Activated CD4-positive, alpha-beta T cell treated with anti-CD3 and anti-CD28 coated beads for 36 hours (primary cell): ENCODE measurements around the gene TPPP. TPM values are rescaled to one million over a fixed set of nuclear protein-coding genes. Genes with fewer than 3 reads are reported as not detected.

ENCODE experiments used
- ATAC-seq: fragments of 200-7000 bp; cut with Tn5 transposase; one replicate; pipeline ENCODE4 v1.10.0; 2021; ENCODE audit warnings: mild to moderate bottlenecking, moderate library complexity
- CTCF ChIA-PET: fragments of 350-600 bp; sonication (Branson Sonifier 250); formaldehyde crosslinking; loops from one replicate; lab custom pipeline; 2021; ENCODE audit warnings: antibody characterized with exemption; lab: Charles Lee
- POLR2A ChIA-PET: fragments of 350-600 bp; sonication (Branson Sonifier 250); formaldehyde crosslinking; loops from one replicate; lab custom pipeline; 2021; ENCODE audit warnings: antibody characterized with exemption, inconsistent platforms; lab: Charles Lee
- DNase-seq: peaks from one replicate; pipeline ENCODE4 v3.0.0-alpha.2; 2020
- H3K27ac Mint-ChIP-seq: one replicate; pipeline ENCODE4 v1.8.0; 2021; ENCODE audit warnings: mixed read lengths
- H3K27me3 Mint-ChIP-seq: one replicate; pipeline ENCODE4 v1.8.0; 2021; ENCODE audit warnings: mixed read lengths
- H3K36me3 Mint-ChIP-seq: one replicate; pipeline ENCODE4 v1.8.0; 2021; ENCODE audit warnings: low read depth, mixed read lengths
- H3K4me1 Mint-ChIP-seq: one replicate; pipeline ENCODE4 v1.8.0; 2021; ENCODE audit warnings: mixed read lengths
- H3K4me3 Mint-ChIP-seq: one replicate; pipeline ENCODE4 v1.8.0; 2021; ENCODE audit warnings: mild to moderate bottlenecking, moderate library complexity, mixed read lengths
- H3K9me3 Mint-ChIP-seq: one replicate; pipeline ENCODE4 v1.8.0; 2021; ENCODE audit warnings: low read depth, mixed read lengths
- intact Hi-C, 2 experiments: fragments of 100-400 bp; cut with DNase I in 1 of 2; cut with micrococcal nuclease in 1 of 2; formaldehyde crosslinking; loops; one replicate each; pipeline versions ENCODE4 v1.14.2 to v1.15.1; 2022 to 2024; cut with DNase I, micrococcal nuclease
- total RNA-seq, 2 experiments: library from RNA; stranded (reverse); gene quantifications; one replicate each; pipeline ENCODE4 v1.2.3, GENCODE V29; 2021

The TPPP gene
- total RNA-seq, 2 experiments from 2014 or later = 0.21 TPM

DNA sequence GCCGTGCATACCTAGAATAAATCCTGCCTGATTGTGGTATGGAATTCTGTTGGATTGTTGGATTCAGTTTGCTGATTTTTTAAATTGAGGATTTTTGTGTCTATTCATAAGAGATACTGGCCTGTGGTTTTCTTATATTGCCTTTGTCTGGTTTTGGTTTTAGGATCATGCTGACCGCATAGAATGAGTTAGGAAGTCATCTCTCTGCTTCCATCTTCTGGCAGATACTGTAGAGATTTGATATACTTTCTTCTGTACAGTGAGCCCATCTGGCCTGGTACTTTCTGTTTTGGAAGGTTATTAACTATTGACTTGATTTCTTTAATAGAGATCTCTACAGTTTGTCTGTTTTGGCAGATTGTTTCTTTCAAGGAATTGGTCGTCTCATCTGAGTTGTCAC is 66.3 kb downstream of the TPPP start:
- ChIA-PET POLR2A (no interaction called here), CTCF (no interaction called here)
- Mint-ChIP-seq H3K36me3 (peaks cover 28% of the 10 kb centered on the region), H3K4me1 (no peaks in the 10 kb centered on the region), H3K4me3 (no peak overlapping the region), H3K9me3 (no peaks in the 10 kb centered on the region), H3K27ac (no peak overlapping the region), H3K27me3 (no peaks in the 10 kb centered on the region)
- no peak for ATAC-seq
- DNase-seq = no peak
- intact Hi-C loops = no loop called here

DNA sequence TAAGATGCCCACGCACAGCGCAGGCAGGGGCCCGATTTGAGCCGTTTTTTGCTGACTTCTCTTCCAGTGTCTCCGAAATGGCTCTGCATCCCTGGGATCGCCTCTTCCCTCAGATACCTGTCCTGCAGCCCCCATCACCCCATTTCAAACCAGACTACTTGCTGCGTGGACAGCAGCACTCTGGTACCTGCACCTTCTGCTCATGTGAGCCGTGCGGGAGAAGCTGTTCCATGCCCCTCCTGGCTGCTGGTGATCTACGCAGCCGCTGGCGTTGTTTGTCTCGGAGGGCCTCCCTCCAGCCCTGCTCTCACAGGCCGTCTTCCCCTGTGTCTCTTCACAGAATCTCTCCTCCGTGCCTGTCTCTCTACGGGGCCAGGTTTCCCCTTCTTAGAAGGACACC is 67.6 kb downstream of the TPPP start:
- H3K27me3 Mint-ChIP-seq = no peaks in the 10 kb centered on the region
- DNase-seq (no peak), ATAC-seq (no peak)
- no peaks in the 10 kb centered on the region for H3K9me3 Mint-ChIP-seq
- CTCF ChIA-PET = no interaction called here
- intact Hi-C loops = no loop called here
- POLR2A ChIA-PET = interaction anchor here (0.9 kb wide), 1 partner anchor 560 kb away, joined by 3 read pairs; no protein-coding TSS in a partner anchor
- no peak overlapping the region for H3K4me3 Mint-ChIP-seq
- H3K36me3 Mint-ChIP-seq = peaks cover 31% of the 10 kb centered on the region
- H3K4me1 Mint-ChIP-seq = no peaks in the 10 kb centered on the region
- H3K27ac Mint-ChIP-seq = no peak overlapping the region

DNA sequence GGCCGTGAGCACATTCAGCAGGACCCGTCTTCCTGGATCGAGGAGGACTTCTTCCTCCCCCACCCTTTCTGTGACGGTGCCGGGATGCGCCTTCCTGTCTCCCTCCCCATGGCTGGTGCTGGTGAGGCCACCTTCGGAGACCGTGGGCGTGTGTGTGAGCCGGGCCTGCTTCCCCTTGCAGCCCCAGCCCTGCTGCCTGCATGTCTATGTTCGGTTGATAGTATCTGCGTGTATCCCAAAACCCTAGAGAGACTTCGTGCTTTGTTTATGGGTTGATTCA is 68.3 kb downstream of the TPPP start:
- Mint-ChIP-seq H3K27me3 (no peaks in the 10 kb centered on the region), H3K27ac (no peak overlapping the region), H3K4me3 (no peak overlapping the region), H3K36me3 (peaks cover 31% of the 10 kb centered on the region), H3K9me3 (no peaks in the 10 kb centered on the region), H3K4me1 (no peaks in the 10 kb centered on the region)
- no peak for DNase-seq
- ChIA-PET CTCF (no interaction called here), POLR2A (interaction anchor here (0.9 kb wide), 1 partner anchor 561 kb away, joined by 3 read pairs; no protein-coding TSS in a partner anchor)
- intact Hi-C loops = no loop called here
- no peak for ATAC-seq

DNA sequence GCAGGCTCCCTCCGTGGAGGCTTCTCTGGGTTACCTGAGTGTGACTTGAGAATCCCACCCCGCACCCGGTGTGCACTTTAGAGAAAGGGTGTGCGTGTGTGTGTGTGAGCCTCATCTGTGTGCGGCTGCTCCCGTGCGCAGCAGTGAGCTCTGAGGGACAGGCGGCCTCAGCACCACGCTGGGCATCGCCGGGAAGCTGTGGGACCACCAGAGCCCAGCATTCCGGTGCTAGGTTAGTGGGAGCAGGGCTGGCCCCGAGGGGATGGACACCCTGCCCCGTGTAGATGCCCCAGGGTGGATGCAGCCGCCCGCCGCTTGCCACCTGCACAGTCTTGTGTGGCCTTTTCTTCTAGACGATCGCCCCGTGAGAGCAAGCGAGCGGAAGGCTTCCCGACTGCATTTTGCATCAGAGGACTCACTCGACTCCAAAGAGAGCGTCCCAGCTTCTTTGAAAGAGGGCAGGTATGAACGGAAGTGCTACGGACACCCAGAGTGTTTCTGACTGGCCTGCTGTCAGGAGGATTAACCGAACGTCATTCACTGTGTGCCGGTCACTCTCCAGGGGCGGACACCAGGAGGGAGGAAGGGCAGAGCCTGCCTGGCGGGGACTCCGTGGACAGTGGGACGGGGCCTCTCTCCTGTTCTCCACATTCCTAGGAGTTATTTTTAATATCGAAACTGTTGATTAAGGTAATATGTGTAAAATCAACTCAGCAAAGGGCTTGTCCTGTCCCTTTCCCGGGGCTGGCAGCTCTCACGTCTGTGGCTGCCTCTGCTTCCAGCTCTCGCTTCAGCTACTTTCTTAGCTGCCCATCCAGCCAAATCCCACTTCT is 68.8 kb downstream of the TPPP start:
- Mint-ChIP-seq H3K4me1 (no peaks in the 10 kb centered on the region), H3K4me3 (no peak overlapping the region), H3K9me3 (no peaks in the 10 kb centered on the region), H3K27me3 (no peaks in the 10 kb centered on the region), H3K27ac (no peak overlapping the region), H3K36me3 (peaks cover 31% of the 10 kb centered on the region)
- ChIA-PET CTCF (no interaction called here), POLR2A (no interaction called here)
- ATAC-seq (no peak), DNase-seq (peak; percentile 3)
- intact Hi-C loops = no loop called here

- ChIA-PET CTCF (no interaction called here), POLR2A (no interaction called here)
- Mint-ChIP-seq H3K4me1 (no peaks in the 10 kb centered on the region), H3K27ac (no peak overlapping the region), H3K9me3 (no peaks in the 10 kb centered on the region), H3K4me3 (no peak overlapping the region), H3K27me3 (no peaks in the 10 kb centered on the region), H3K36me3 (peaks cover 32% of the 10 kb centered on the region)
- intact Hi-C loops = no loop called here
- ATAC-seq = no peak
- DNase-seq = no peak
Observed at GRCh38 chr5:623531-623930, 69.6 kb downstream of the TPPP start.

DNA sequence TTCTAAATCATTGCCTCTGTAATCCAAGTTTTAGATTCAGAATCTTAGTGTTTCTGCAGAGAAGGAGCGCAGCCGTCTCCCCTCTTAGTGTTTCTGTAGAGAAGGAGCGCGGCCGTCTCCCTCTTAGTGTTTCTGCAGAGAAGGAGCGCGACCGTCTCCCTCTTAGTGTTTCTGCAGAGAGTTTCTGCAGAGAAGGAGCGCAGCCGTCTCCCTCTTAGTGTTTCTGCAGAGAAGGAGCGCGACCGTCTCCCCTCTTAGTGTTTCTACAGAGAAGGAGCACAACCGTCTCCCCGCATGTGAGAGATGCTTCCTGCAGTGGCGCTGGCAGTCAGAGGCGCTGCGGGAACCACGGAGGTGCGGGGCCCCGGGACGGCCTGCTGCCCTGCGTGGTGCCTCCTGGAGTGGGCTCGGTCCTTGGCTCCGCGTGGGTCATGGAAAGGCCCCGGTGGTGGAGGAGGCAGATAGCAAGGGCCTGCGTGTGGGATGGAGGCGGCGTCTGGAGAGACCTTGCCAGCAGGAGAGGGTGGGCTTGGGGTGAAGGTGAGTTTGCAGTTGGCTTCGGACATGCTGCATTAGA is 70.1 kb downstream of the TPPP start:
- Mint-ChIP-seq H3K4me3 (no peak overlapping the region), H3K9me3 (no peaks in the 10 kb centered on the region)
- ATAC-seq = no peak

DNA sequence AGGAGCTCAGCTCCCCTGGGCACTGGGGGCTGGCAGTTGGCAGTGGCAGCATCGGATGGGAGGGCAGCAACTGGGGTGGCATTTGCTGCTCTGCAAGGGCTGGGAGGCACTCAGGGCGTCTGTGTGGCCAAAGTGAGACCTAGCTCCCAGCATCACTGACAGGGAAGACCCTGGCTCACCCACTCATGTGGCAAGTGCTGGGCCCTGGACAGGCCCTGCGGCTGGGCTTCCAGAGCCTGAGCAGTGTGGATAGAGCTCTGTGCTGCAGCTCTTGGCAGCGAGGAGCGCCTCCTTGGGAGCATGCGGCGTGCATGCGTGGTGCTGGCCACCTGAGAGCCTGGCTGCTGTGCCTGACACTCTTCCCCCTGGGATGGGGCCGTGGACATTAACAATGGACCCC is 70.8 kb downstream of the TPPP start:
- Mint-ChIP-seq H3K4me1 (no peaks in the 10 kb centered on the region), H3K27ac (no peak overlapping the region), H3K36me3 (peaks cover 34% of the 10 kb centered on the region), H3K4me3 (no peak overlapping the region), H3K9me3 (no peaks in the 10 kb centered on the region), H3K27me3 (no peaks in the 10 kb centered on the region)
- ChIA-PET CTCF (no interaction called here), POLR2A (no interaction called here)
- no peak for DNase-seq
- ATAC-seq = no peak
- intact Hi-C loops = no loop called here

More for the DNA sequence above, 70.1 kb downstream of the TPPP start:
- Mint-ChIP-seq H3K27me3 (no peaks in the 10 kb centered on the region), H3K36me3 (peaks cover 35% of the 10 kb centered on the region), H3K27ac (no peak overlapping the region), H3K4me1 (no peaks in the 10 kb centered on the region)
- intact Hi-C loops = no loop called here
- no peak for DNase-seq
- ChIA-PET CTCF (no interaction called here), POLR2A (no interaction called here)

GRCh38 chr5:621341-621761 is 71.8 kb downstream of the TPPP start:
- DNase-seq (no peak), ATAC-seq (no peak)
- intact Hi-C loops = no loop called here
- no peaks in the 10 kb centered on the region for H3K9me3 Mint-ChIP-seq
- ChIA-PET CTCF (interaction anchor here (0.5 kb wide), 1 partner anchor 52 kb away, joined by 3 read pairs; no protein-coding TSS in a partner anchor), POLR2A (no interaction called here)
- no peaks in the 10 kb centered on the region for H3K27me3 Mint-ChIP-seq
- peaks cover 34% of the 10 kb centered on the region for H3K36me3 Mint-ChIP-seq
- peaks cover 4% of the 10 kb centered on the region for H3K4me1 Mint-ChIP-seq
- H3K4me3 Mint-ChIP-seq = no peak overlapping the region
- no peak overlapping the region for H3K27ac Mint-ChIP-seq

- Mint-ChIP-seq H3K4me3 (no peak overlapping the region), H3K27ac (no peak overlapping the region), H3K36me3 (peaks cover 36% of the 10 kb centered on the region), H3K27me3 (no peaks in the 10 kb centered on the region), H3K4me1 (peaks cover 6% of the 10 kb centered on the region), H3K9me3 (no peaks in the 10 kb centered on the region)
- intact Hi-C loops = no loop called here
- no peak for ATAC-seq
- ChIA-PET POLR2A (no interaction called here), CTCF (no interaction called here)
- DNase-seq = no peak
Observed at GRCh38 chr5:620586-621180, 72.5 kb downstream of the TPPP start.

DNA sequence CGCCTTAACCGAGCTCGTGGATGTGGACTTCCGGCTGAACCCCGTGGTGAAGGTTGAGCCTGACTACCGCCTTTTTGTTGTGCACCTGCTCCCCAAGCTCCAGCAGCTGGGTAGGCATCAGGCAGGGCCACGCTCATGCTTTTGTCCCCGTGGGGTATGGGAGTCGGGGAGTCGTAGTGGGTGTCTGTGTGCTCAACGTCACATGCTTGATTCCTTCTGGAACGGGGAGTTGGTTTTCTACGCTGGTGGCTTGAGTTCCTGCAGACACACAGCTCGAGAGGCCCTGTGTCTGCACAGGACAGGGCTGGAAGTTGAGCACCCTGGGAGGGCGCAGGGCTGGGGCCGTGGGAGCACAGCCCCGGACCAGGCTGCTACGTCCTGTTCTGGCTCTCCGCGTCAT is 73.0 kb downstream of the TPPP start:
- H3K27me3 Mint-ChIP-seq = no peaks in the 10 kb centered on the region
- intact Hi-C loops = no loop called here
- no peak overlapping the region for H3K27ac Mint-ChIP-seq
- CTCF ChIA-PET = no interaction called here
- POLR2A ChIA-PET = no interaction called here
- H3K4me1 Mint-ChIP-seq = peaks cover 11% of the 10 kb centered on the region
- no peak for DNase-seq
- peaks cover 40% of the 10 kb centered on the region for H3K36me3 Mint-ChIP-seq
- H3K9me3 Mint-ChIP-seq = peaks cover 4% of the 10 kb centered on the region
- H3K4me3 Mint-ChIP-seq = no peak overlapping the region
- ATAC-seq = no peak

GRCh38 chr5:619444-619843 is 73.7 kb downstream of the TPPP start:
- peaks cover 16% of the 10 kb centered on the region for H3K4me1 Mint-ChIP-seq
- peaks cover 39% of the 10 kb centered on the region for H3K36me3 Mint-ChIP-seq
- ChIA-PET CTCF (no interaction called here), POLR2A (no interaction called here)
- H3K27me3 Mint-ChIP-seq = no peaks in the 10 kb centered on the region
- ATAC-seq = no peak
- peaks cover 4% of the 10 kb centered on the region for H3K9me3 Mint-ChIP-seq
- DNase-seq = no peak
- H3K4me3 Mint-ChIP-seq = no peak overlapping the region
- H3K27ac Mint-ChIP-seq = no peak overlapping the region
- intact Hi-C loops = loop anchor here in 1 of 2 experiments (10.0 kb wide), 1 partner anchor 725 kb away; the partner anchor contains the start of gene CLPTM1L

DNA sequence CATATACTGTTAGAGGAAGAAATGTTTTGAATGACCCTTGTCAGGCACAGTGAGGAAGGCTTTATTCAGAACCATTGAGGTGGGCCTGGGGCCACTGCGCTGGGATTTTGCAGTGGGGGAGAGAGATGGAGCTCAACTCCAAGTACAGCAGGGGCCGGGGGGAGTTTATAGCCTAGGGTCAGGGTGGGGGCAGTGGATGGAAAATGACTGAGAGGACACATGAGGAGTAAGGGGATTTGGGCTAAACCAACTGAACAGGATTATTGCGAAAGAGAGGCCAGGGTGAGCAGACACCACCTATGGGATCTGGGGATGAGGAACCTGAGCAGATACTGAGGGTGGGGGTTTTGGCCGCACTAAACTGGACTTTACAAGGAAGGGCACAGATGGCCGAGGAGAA is 74.7 kb downstream of the TPPP start:
- no peak overlapping the region for H3K4me3 Mint-ChIP-seq
- peaks cover 4% of the 10 kb centered on the region for H3K9me3 Mint-ChIP-seq
- CTCF ChIA-PET = interaction anchor here (0.6 kb wide), 1 partner anchor 52 kb away, joined by 3 read pairs; no protein-coding TSS in a partner anchor
- ATAC-seq (no peak), DNase-seq (no peak)
- intact Hi-C loops = loop anchor here in 1 of 2 experiments (10.0 kb wide), 1 partner anchor 726 kb away; the partner anchor contains the start of gene CLPTM1L
- H3K27me3 Mint-ChIP-seq = no peaks in the 10 kb centered on the region
- POLR2A ChIA-PET = no interaction called here
- H3K36me3 Mint-ChIP-seq = peaks cover 39% of the 10 kb centered on the region
- H3K4me1 Mint-ChIP-seq = peaks cover 25% of the 10 kb centered on the region
- no peak overlapping the region for H3K27ac Mint-ChIP-seq
